ENCODE results near the gene ATAD3A.
"Not testable (repeated sequence)": the region's sequence is repeated elsewhere in the genome, so short reads cannot be mapped to it uniquely, and the experiment has no call there.

ATAD3A gene

DNA sequence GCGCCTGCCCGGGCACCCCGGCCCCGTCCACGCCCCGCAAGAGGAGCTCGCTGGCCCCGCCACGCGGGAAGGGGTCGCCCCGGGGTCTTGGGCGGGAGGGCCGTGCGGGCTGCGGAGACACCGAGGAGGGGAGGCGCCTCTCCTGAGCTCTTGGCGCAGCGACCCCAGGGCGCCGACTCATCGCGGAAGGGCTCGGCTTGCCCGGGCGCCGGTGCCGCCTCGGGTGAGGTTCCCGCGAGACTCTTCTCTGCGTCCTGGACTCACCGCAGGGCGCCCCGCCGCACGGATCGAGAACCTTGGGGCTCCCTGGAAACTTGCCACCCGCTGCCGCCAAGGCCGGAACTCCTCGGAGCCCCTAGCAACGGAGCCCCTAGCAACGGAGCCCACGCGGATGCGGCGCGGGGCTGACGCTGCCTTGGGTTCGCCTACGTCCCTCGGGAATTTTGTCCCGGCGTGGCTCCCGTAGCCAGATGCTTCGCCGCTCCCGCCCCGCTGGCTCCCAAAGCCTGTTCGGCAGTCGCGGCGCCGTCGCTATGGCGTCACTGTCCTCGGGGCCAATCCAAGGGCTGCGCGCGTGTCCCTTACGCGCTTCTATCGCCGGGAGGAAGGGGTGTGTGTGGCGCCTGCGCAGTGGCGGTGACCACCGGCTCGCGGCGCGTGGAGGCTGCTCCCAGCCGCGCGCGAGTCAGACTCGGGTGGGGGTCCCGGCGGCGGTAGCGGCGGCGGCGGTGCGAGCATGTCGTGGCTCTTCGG lies at the start of gene ATAD3A:
Gene ATAD3A, plus strand, starts transcription at position 630 of the 753 bp plus-strand sequence. Its CDS starts 107 bp downstream, at position 737.
- CTCF ChIA-PET, result interaction anchor here (0.8 kb wide), 1 partner anchor 74 kb away, joined by 3 read pairs; no protein-coding TSS in a partner anchor
- TF ChIP-seq, protein P1, sequence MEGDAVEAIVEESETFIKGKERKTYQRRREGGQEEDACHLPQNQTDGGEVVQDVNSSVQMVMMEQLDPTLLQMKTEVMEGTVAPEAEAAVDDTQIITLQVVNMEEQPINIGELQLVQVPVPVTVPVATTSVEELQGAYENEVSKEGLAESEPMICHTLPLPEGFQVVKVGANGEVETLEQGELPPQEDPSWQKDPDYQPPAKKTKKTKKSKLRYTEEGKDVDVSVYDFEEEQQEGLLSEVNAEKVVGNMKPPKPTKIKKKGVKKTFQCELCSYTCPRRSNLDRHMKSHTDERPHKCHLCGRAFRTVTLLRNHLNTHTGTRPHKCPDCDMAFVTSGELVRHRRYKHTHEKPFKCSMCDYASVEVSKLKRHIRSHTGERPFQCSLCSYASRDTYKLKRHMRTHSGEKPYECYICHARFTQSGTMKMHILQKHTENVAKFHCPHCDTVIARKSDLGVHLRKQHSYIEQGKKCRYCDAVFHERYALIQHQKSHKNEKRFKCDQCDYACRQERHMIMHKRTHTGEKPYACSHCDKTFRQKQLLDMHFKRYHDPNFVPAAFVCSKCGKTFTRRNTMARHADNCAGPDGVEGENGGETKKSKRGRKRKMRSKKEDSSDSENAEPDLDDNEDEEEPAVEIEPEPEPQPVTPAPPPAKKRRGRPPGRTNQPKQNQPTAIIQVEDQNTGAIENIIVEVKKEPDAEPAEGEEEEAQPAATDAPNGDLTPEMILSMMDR (IDR thresholded peaks at IDR 0.05; ENCODE audit: control extremely low read depth, extremely low read depth, low read depth, missing control alignments), result no peak
- DNase-seq (ENCODE audit: extremely low spot score), result peak; percentile 98
- POLR2A ChIA-PET, result no interaction called here

GRCh38 chr1:1462318-1462966 lies 49.5 kb upstream of the ATAD3A start:
- CTCF ChIA-PET, result interaction anchor here (0.7 to 1.7 kb wide), 2 partner anchors 21 kb away, joined by 3 to 4 read pairs; no protein-coding TSS in a partner anchor
- POLR2A ChIA-PET, result no interaction called here
- DNase-seq (ENCODE audit: extremely low spot score), result peak; percentile 31
- TF ChIP-seq, protein P1 (IDR thresholded peaks at IDR 0.05; ENCODE audit: control extremely low read depth, extremely low read depth, low read depth, missing control alignments), result no peak

- ChIA-PET POLR2A (no interaction called here), CTCF (interaction anchor here (1.3 to 1.7 kb wide), 3 partner anchors 22 to 42 kb away, joined by 3 to 5 read pairs (median 4); no protein-coding TSS in a partner anchor)
- TF ChIP-seq, protein P1 (IDR thresholded peaks at IDR 0.05; ENCODE audit: control extremely low read depth, extremely low read depth, low read depth, missing control alignments), result no peak
- no peak for DNase-seq (ENCODE audit: extremely low spot score)
Measured at GRCh38 chr1:1463312-1463711, 48.6 kb upstream of the ATAD3A start.

DNA sequence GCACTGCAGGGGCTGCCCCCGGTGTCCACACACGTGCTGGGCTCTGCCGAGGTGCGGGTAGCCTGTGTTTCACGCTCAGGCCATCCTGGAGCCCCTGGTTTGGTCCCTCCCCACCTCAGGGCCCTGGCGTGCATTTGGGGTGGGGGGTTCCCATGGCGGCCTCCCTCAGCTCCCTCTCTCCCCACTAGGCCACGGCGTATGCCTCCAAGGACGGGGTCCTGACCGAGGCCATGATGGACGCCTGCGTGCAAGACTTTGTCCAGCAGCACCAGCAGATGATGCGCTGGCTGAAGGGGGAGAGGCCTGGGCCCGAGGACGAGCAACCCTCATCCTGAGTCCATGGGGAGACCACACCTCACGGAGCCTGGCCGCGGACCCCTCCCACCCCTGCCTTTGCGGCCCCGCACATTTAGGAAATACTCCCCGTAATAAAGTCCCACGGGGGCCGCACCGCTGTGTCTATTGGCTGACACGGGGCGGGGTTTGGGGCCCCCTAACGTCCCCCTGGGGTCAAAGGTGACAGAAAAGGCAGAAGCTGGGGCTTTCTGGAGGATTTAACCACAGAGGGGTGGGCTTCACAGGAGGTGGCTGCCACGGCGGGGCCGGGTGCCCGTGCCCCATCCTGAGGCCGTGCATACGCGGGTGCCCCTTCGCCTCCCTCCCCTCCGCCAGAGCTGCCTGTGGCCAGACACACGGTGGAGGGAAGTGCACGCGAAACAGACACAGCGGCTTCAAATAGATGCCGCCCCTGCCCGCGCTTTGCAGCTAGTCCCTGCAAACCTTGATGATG lies 43.6 kb upstream of the ATAD3A start:
- POLR2A ChIA-PET, CTCF ChIA-PET: not testable (repeated sequence)

GRCh38 chr1:1470626-1471388 lies 41.2 kb upstream of the ATAD3A start:
- CTCF ChIA-PET, result no interaction called here
- DNase-seq (ENCODE audit: extremely low spot score), result no peak
- POLR2A ChIA-PET, result no interaction called here
- TF ChIP-seq, protein P1 (IDR thresholded peaks at IDR 0.05; ENCODE audit: control extremely low read depth, extremely low read depth, low read depth, missing control alignments), result no peak

More for the DNA sequence above, 43.6 kb upstream of the ATAD3A start:
- DNase-seq (ENCODE audit: extremely low spot score), result not testable (repeated sequence)

GRCh38 chr1:1471389-1472052 lies 40.4 kb upstream of the ATAD3A start, which contains the start of gene ATAD3B:
Gene ATAD3B, plus strand, starts transcription at chr1:1471765. Its CDS starts 120 bp downstream, at chr1:1471885.
- CTCF ChIA-PET, result no interaction called here
- POLR2A ChIA-PET, result no interaction called here
- peak; percentile 96 for DNase-seq (ENCODE audit: extremely low spot score)
- TF ChIP-seq, protein P1 (IDR thresholded peaks at IDR 0.05; ENCODE audit: control extremely low read depth, extremely low read depth, low read depth, missing control alignments), result no peak

- POLR2A ChIA-PET; DNase-seq (ENCODE audit: extremely low spot score); CTCF ChIA-PET: not testable (repeated sequence)
Measured at GRCh38 chr1:1472053-1472876, 39.7 kb upstream of the ATAD3A start.

GRCh38 chr1:1476011-1476410 lies 36.0 kb upstream of the ATAD3A start:
- POLR2A ChIA-PET; CTCF ChIA-PET; DNase-seq (ENCODE audit: extremely low spot score): not testable (repeated sequence)
